GM23338 (cell line): ENCODE measurements around the gene SLIT1.

Experiments used
- CREB1 ChIP-seq: fragments of 250-450 bp; sonication (Bioruptor Pico); IDR thresholded peaks from 2 replicates; pipeline ENCODE4 v1.5.0; 2020; ENCODE audit warnings: low read depth, mild to moderate bottlenecking, moderate library complexity
- CTCF ChIP-seq, 2 experiments: fragments of 200-600 bp in 1 of 2; sonication (generic) in 1 of 2; conservative IDR thresholded peaks; 2 replicates each; pipeline versions ENCODE4 v1.5.1 to v1.6.1; 2016 to 2017; ENCODE audit warnings: antibody characterized with exemption in 2 of 2, low read depth in 2 of 2, mild to moderate bottlenecking in 2 of 2, moderate library complexity in 1 of 2
- EZH2 ChIP-seq: fragments of 200-600 bp; sonication (generic); IDR thresholded peaks from one replicate; pipeline ENCODE4 v1.8.0; 2017; ENCODE audit warnings: antibody characterized with exemption, mild to moderate bottlenecking, low read depth; ENCODE audit not compliant: unreplicated experiment
- POLR2AphosphoS5 ChIP-seq: IDR thresholded peaks from 2 replicates; pipeline ENCODE4 v1.6.1; 2016; ENCODE audit warnings: antibody characterized with exemption, low read depth

- no peak for TF ChIP-seq CTCF (conservative IDR thresholded peaks at IDR 0.05; ENCODE audit: low read depth in 2 of 2)
- TF ChIP-seq POLR2AphosphoS5 = no peak
- TF ChIP-seq EZH2 = no peak
- TF ChIP-seq CREB1 (CRISPR knock-in tag) = no peak
Measured at GRCh38 chr10:97120370-97120769, 65.4 kb downstream of the SLIT1 start.
